Activated effector memory CD4-positive, alpha-beta T cell treated with Interleukin-2 at 50 U/mL for 16 hours (primary cell): Measurements from ENCODE around the gene AQP2.

Experiments used
- DNase-seq: peaks from one replicate; pipeline ENCODE4 v3.0.0-alpha.2; 2020

AQP2 gene

GRCh38 chr12:49920915-49921286 lies 29.6 kb upstream of the AQP2 start:
- no peak for DNase-seq

GRCh38 chr12:49921299-49921698 lies 29.2 kb upstream of the AQP2 start:
- DNase-seq, result no peak

- DNase-seq, result no peak
Measured at GRCh38 chr12:49921936-49922335, 28.6 kb upstream of the AQP2 start.

GRCh38 chr12:49922349-49923034 lies 28.0 kb upstream of the AQP2 start:
- DNase-seq, result no peak

- DNase-seq, result no peak
Measured at GRCh38 chr12:49923035-49923644, 27.4 kb upstream of the AQP2 start.

GRCh38 chr12:49923880-49924556 lies 26.5 kb upstream of the AQP2 start:
- no peak for DNase-seq

GRCh38 chr12:49924628-49925246 lies 25.8 kb upstream of the AQP2 start:
- no peak for DNase-seq

GRCh38 chr12:49925433-49926204 lies 24.9 kb upstream of the AQP2 start:
- DNase-seq, result no peak

- no peak for DNase-seq
Measured at GRCh38 chr12:49928471-49928870, 22.1 kb upstream of the AQP2 start.

- no peak for DNase-seq
Measured at GRCh38 chr12:49929581-49929980, 21.0 kb upstream of the AQP2 start.

- no peak for DNase-seq
Measured at GRCh38 chr12:49930515-49931288, 19.8 kb upstream of the AQP2 start.

GRCh38 chr12:49932023-49932422 lies 18.5 kb upstream of the AQP2 start:
- no peak for DNase-seq

GRCh38 chr12:49932533-49933130 lies 17.9 kb upstream of the AQP2 start:
- DNase-seq, result no peak

GRCh38 chr12:49933796-49934195 lies 16.7 kb upstream of the AQP2 start:
- DNase-seq, result no peak

- no peak for DNase-seq
Measured at GRCh38 chr12:49934505-49934904, 16.0 kb upstream of the AQP2 start.

- DNase-seq, result no peak
Measured at GRCh38 chr12:49936925-49937324, 13.6 kb upstream of the AQP2 start.

GRCh38 chr12:49937639-49938300 lies 12.8 kb upstream of the AQP2 start:
- DNase-seq, result no peak

- DNase-seq, result no peak
Measured at GRCh38 chr12:49939307-49939706, 11.2 kb upstream of the AQP2 start.

GRCh38 chr12:49939707-49940106 lies 10.8 kb upstream of the AQP2 start:
- no peak for DNase-seq

- no peak for DNase-seq
Measured at GRCh38 chr12:49941556-49942511, 8.7 kb upstream of the AQP2 start.
